ENCODE results near the gene SSBP3. TPM values are rescaled to one million over a fixed set of nuclear protein-coding genes. Genes with fewer than 3 reads are reported as not detected.

Gene SSBP3
- total RNA-seq, 1 donor from 2014 or later, result 84.1 TPM

- no peak overlapping the region for H3K4me3 Mint-ChIP-seq
- intact Hi-C loops (cut with micrococcal nuclease), result no loop called here
- peaks cover 8% of the 10 kb centered on the region for H3K36me3 Mint-ChIP-seq (ENCODE audit: low read depth)
- no peak overlapping the region for H3K27ac Mint-ChIP-seq
- H3K9me3 Mint-ChIP-seq, result no peaks in the 10 kb centered on the region
- peaks cover 26% of the 10 kb centered on the region for H3K4me1 Mint-ChIP-seq
- H3K27me3 Mint-ChIP-seq, result no peaks in the 10 kb centered on the region
- DNase-seq, result no peak
These were observed 134.9 kb downstream of the SSBP3 start for GRCh38 chr1:54271341-54271740.

GRCh38 chr1:54270543-54270942 is 135.7 kb downstream of the SSBP3 start:
- Mint-ChIP-seq H3K4me3 (no peak overlapping the region), H3K36me3 (ENCODE audit: low read depth) (peaks cover 8% of the 10 kb centered on the region), H3K9me3 (no peaks in the 10 kb centered on the region), H3K27me3 (no peaks in the 10 kb centered on the region), H3K4me1 (peaks cover 21% of the 10 kb centered on the region), H3K27ac (no peak overlapping the region)
- intact Hi-C loops (cut with micrococcal nuclease), result no loop called here
- no peak for DNase-seq

- Mint-ChIP-seq H3K4me3 (no peak overlapping the region), H3K9me3 (no peaks in the 10 kb centered on the region), H3K36me3 (ENCODE audit: low read depth) (peaks cover 5% of the 10 kb centered on the region), H3K27ac (no peak overlapping the region), H3K4me1 (peaks cover 22% of the 10 kb centered on the region), H3K27me3 (no peaks in the 10 kb centered on the region)
- intact Hi-C loops (cut with micrococcal nuclease), result no loop called here
- DNase-seq, result no peak
These were observed 137.4 kb downstream of the SSBP3 start for GRCh38 chr1:54268762-54269297.

- intact Hi-C loops (cut with micrococcal nuclease), result no loop called here
- no peak for DNase-seq
- Mint-ChIP-seq H3K4me1 (peaks cover 23% of the 10 kb centered on the region), H3K27me3 (no peaks in the 10 kb centered on the region), H3K36me3 (ENCODE audit: low read depth) (peaks cover 5% of the 10 kb centered on the region), H3K4me3 (no peak overlapping the region), H3K9me3 (no peaks in the 10 kb centered on the region), H3K27ac (peak overlapping the region; percentile 19)
These were observed 138.1 kb downstream of the SSBP3 start for GRCh38 chr1:54267815-54268761.

GRCh38 chr1:54266908-54267307 is 139.3 kb downstream of the SSBP3 start:
- no peaks in the 10 kb centered on the region for H3K27me3 Mint-ChIP-seq
- DNase-seq, result no peak
- H3K36me3 Mint-ChIP-seq (ENCODE audit: low read depth), result peaks cover 5% of the 10 kb centered on the region
- H3K9me3 Mint-ChIP-seq, result no peaks in the 10 kb centered on the region
- H3K4me1 Mint-ChIP-seq, result peaks cover 22% of the 10 kb centered on the region
- intact Hi-C loops (cut with micrococcal nuclease), result no loop called here
- no peak overlapping the region for H3K4me3 Mint-ChIP-seq
- H3K27ac Mint-ChIP-seq, result peak overlapping the region; percentile 56

GRCh38 chr1:54266195-54266594 is 140.0 kb downstream of the SSBP3 start:
- no peaks in the 10 kb centered on the region for H3K27me3 Mint-ChIP-seq
- H3K36me3 Mint-ChIP-seq (ENCODE audit: low read depth), result peaks cover 2% of the 10 kb centered on the region
- no peak for DNase-seq
- H3K27ac Mint-ChIP-seq, result no peak overlapping the region
- H3K4me1 Mint-ChIP-seq, result peaks cover 25% of the 10 kb centered on the region
- intact Hi-C loops (cut with micrococcal nuclease), result no loop called here
- H3K4me3 Mint-ChIP-seq, result no peak overlapping the region
- H3K9me3 Mint-ChIP-seq, result no peaks in the 10 kb centered on the region

GRCh38 chr1:54265659-54266058 is 140.5 kb downstream of the SSBP3 start:
- H3K27ac Mint-ChIP-seq, result no peak overlapping the region

GRCh38 chr1:54265126-54265525 is 141.1 kb downstream of the SSBP3 start:
- intact Hi-C loops (cut with micrococcal nuclease), result no loop called here

More at GRCh38 chr1:54265659-54266058, 140.5 kb downstream of the SSBP3 start:
- Mint-ChIP-seq H3K36me3 (ENCODE audit: low read depth) (peaks cover 2% of the 10 kb centered on the region), H3K4me3 (no peak overlapping the region), H3K4me1 (peaks cover 25% of the 10 kb centered on the region), H3K27me3 (no peaks in the 10 kb centered on the region), H3K9me3 (no peaks in the 10 kb centered on the region)
- DNase-seq, result no peak
- intact Hi-C loops (cut with micrococcal nuclease), result no loop called here

GRCh38 chr1:54263601-54264226 is 142.5 kb downstream of the SSBP3 start:
- H3K27me3 Mint-ChIP-seq, result no peaks in the 10 kb centered on the region
- H3K4me1 Mint-ChIP-seq, result peaks cover 21% of the 10 kb centered on the region
- H3K4me3 Mint-ChIP-seq, result no peak overlapping the region
- DNase-seq, result peak; percentile 65
- H3K36me3 Mint-ChIP-seq (ENCODE audit: low read depth), result peaks cover 2% of the 10 kb centered on the region
- H3K9me3 Mint-ChIP-seq, result no peaks in the 10 kb centered on the region
- peak overlapping the region; percentile 72 for H3K27ac Mint-ChIP-seq
- intact Hi-C loops (cut with micrococcal nuclease), result no loop called here

More at GRCh38 chr1:54265126-54265525, 141.1 kb downstream of the SSBP3 start:
- Mint-ChIP-seq H3K4me3 (no peak overlapping the region), H3K9me3 (no peaks in the 10 kb centered on the region), H3K27me3 (no peaks in the 10 kb centered on the region), H3K27ac (peak overlapping the region; percentile 26), H3K36me3 (ENCODE audit: low read depth) (peaks cover 2% of the 10 kb centered on the region), H3K4me1 (peaks cover 24% of the 10 kb centered on the region)
- DNase-seq, result no peak

- H3K9me3 Mint-ChIP-seq, result no peaks in the 10 kb centered on the region
- no peak for DNase-seq
- peaks cover 9% of the 10 kb centered on the region for H3K36me3 Mint-ChIP-seq (ENCODE audit: low read depth)
- H3K4me3 Mint-ChIP-seq, result no peak overlapping the region
- H3K27ac Mint-ChIP-seq, result peak overlapping the region; percentile 32
- no peaks in the 10 kb centered on the region for H3K27me3 Mint-ChIP-seq
- peaks cover 22% of the 10 kb centered on the region for H3K4me1 Mint-ChIP-seq
- intact Hi-C loops (cut with micrococcal nuclease), result no loop called here
These were observed 143.9 kb downstream of the SSBP3 start for GRCh38 chr1:54262244-54262643.

- intact Hi-C loops (cut with micrococcal nuclease), result no loop called here
- H3K4me3 Mint-ChIP-seq, result no peak overlapping the region
- no peaks in the 10 kb centered on the region for H3K9me3 Mint-ChIP-seq
- no peak overlapping the region for H3K27ac Mint-ChIP-seq
- H3K36me3 Mint-ChIP-seq (ENCODE audit: low read depth), result peaks cover 14% of the 10 kb centered on the region
- H3K4me1 Mint-ChIP-seq, result peaks cover 21% of the 10 kb centered on the region
- DNase-seq, result no peak
- H3K27me3 Mint-ChIP-seq, result no peaks in the 10 kb centered on the region
These were observed 145.4 kb downstream of the SSBP3 start for GRCh38 chr1:54260810-54261209.

GRCh38 chr1:54259546-54260140 is 146.6 kb downstream of the SSBP3 start:
- no peak for DNase-seq
- H3K27me3 Mint-ChIP-seq, result no peaks in the 10 kb centered on the region
- H3K27ac Mint-ChIP-seq, result peak overlapping the region; percentile 8
- H3K4me3 Mint-ChIP-seq, result no peak overlapping the region
- H3K4me1 Mint-ChIP-seq, result peaks cover 18% of the 10 kb centered on the region
- H3K36me3 Mint-ChIP-seq (ENCODE audit: low read depth), result peaks cover 14% of the 10 kb centered on the region
- intact Hi-C loops (cut with micrococcal nuclease), result no loop called here
- no peaks in the 10 kb centered on the region for H3K9me3 Mint-ChIP-seq

- Mint-ChIP-seq H3K36me3 (ENCODE audit: low read depth) (peaks cover 17% of the 10 kb centered on the region), H3K4me1 (peaks cover 11% of the 10 kb centered on the region), H3K27me3 (no peaks in the 10 kb centered on the region), H3K27ac (no peak overlapping the region), H3K9me3 (no peaks in the 10 kb centered on the region), H3K4me3 (no peak overlapping the region)
- intact Hi-C loops (cut with micrococcal nuclease), result no loop called here
- DNase-seq, result no peak
These were observed 148.3 kb downstream of the SSBP3 start for GRCh38 chr1:54257876-54258275.

GRCh38 chr1:54257346-54257620 is 148.9 kb downstream of the SSBP3 start:
- no peak for DNase-seq
- peaks cover 13% of the 10 kb centered on the region for H3K4me1 Mint-ChIP-seq
- H3K9me3 Mint-ChIP-seq, result no peaks in the 10 kb centered on the region
- peaks cover 19% of the 10 kb centered on the region for H3K36me3 Mint-ChIP-seq (ENCODE audit: low read depth)
- no peak overlapping the region for H3K27ac Mint-ChIP-seq
- no peaks in the 10 kb centered on the region for H3K27me3 Mint-ChIP-seq
- no peak overlapping the region for H3K4me3 Mint-ChIP-seq
- intact Hi-C loops (cut with micrococcal nuclease), result no loop called here
